ENCODE results near the gene VAC14.

VAC14 gene

GRCh38 chr16:70730031-70730430 is 70.9 kb downstream of the VAC14 start:
- FAIRE-seq, result no peak

GRCh38 chr16:70729292-70729691 is 71.7 kb downstream of the VAC14 start:
- DNase-seq (ENCODE audit: extremely low spot score, insufficient read length, low read depth), result no peak
- no peak for FAIRE-seq

More at GRCh38 chr16:70730031-70730430, 70.9 kb downstream of the VAC14 start:
- DNase-seq (ENCODE audit: extremely low spot score, insufficient read length, low read depth), result no peak

GRCh38 chr16:70728150-70728549 is 72.8 kb downstream of the VAC14 start:
- FAIRE-seq (no peak), DNase-seq (ENCODE audit: extremely low spot score, insufficient read length, low read depth) (no peak)

- DNase-seq (ENCODE audit: extremely low spot score, insufficient read length, low read depth) (no peak), FAIRE-seq (no peak)
These were observed 74.0 kb downstream of the VAC14 start for GRCh38 chr16:70726892-70727361.

GRCh38 chr16:70725912-70726828 is 74.8 kb downstream of the VAC14 start:
- DNase-seq (ENCODE audit: extremely low spot score, insufficient read length, low read depth), result no peak
- FAIRE-seq, result no peak

- FAIRE-seq (no peak), DNase-seq (ENCODE audit: extremely low spot score, insufficient read length, low read depth) (no peak)
These were observed 75.7 kb downstream of the VAC14 start for GRCh38 chr16:70725024-70725911.

- FAIRE-seq, result no peak
These were observed 76.6 kb downstream of the VAC14 start for GRCh38 chr16:70724146-70725023.

GRCh38 chr16:70723740-70724145 is 77.2 kb downstream of the VAC14 start:
- no peak for DNase-seq (ENCODE audit: extremely low spot score, insufficient read length, low read depth)
- no peak for FAIRE-seq

More at GRCh38 chr16:70724146-70725023, 76.6 kb downstream of the VAC14 start:
- no peak for DNase-seq (ENCODE audit: extremely low spot score, insufficient read length, low read depth)

- FAIRE-seq (no peak), DNase-seq (ENCODE audit: extremely low spot score, insufficient read length, low read depth) (no peak)
These were observed 79.6 kb downstream of the VAC14 start for GRCh38 chr16:70721202-70721963.

- DNase-seq (ENCODE audit: extremely low spot score, insufficient read length, low read depth) (no peak), FAIRE-seq (no peak)
These were observed 80.3 kb downstream of the VAC14 start for GRCh38 chr16:70720425-70721201.

- no peak for FAIRE-seq
- no peak for DNase-seq (ENCODE audit: extremely low spot score, insufficient read length, low read depth)
These were observed 83.9 kb downstream of the VAC14 start for GRCh38 chr16:70717065-70717464.

- no peak for DNase-seq (ENCODE audit: extremely low spot score, insufficient read length, low read depth)
- no peak for FAIRE-seq
These were observed 85.0 kb downstream of the VAC14 start for GRCh38 chr16:70715860-70716357.

GRCh38 chr16:70715055-70715858 is 85.7 kb downstream of the VAC14 start:
- DNase-seq (ENCODE audit: extremely low spot score, insufficient read length, low read depth) (no peak), FAIRE-seq (no peak)

- FAIRE-seq (no peak), DNase-seq (ENCODE audit: extremely low spot score, insufficient read length, low read depth) (no peak)
These were observed 86.3 kb downstream of the VAC14 start for GRCh38 chr16:70714581-70715054.

- FAIRE-seq, result no peak
- DNase-seq (ENCODE audit: extremely low spot score, insufficient read length, low read depth), result no peak
These were observed 87.1 kb downstream of the VAC14 start for GRCh38 chr16:70713824-70714223.

GRCh38 chr16:70713342-70713741 is 87.6 kb downstream of the VAC14 start:
- no peak for DNase-seq (ENCODE audit: extremely low spot score, insufficient read length, low read depth)
- no peak for FAIRE-seq

- FAIRE-seq, result no peak
These were observed 88.0 kb downstream of the VAC14 start for GRCh38 chr16:70712942-70713341.

More at GRCh38 chr16:70712942-70713341, 88.0 kb downstream of the VAC14 start:
- DNase-seq (ENCODE audit: extremely low spot score, insufficient read length, low read depth), result no peak

All from GM18507 (cell line).